HG03108 (cell line): Measurements from ENCODE around the gene TYR.
"Not testable (repeated sequence)": the region's sequence is repeated elsewhere in the genome, so short reads cannot be mapped to it uniquely, and the experiment has no call there.

Experiments used
- ATAC-seq: cut with Tn5 transposase; IDR thresholded peaks from one replicate; pipeline ENCODE4 v1.9.1; 2021; ENCODE audit warnings: moderate library complexity; ENCODE audit not compliant: unreplicated experiment

Gene TYR

GRCh38 chr11:89342880-89343572 is 165.4 kb downstream of the TYR start:
- not testable (repeated sequence) for ATAC-seq
